AG09309 (cell line): ENCODE measurements around the gene DOCK9.

Source experiments
- DNase-seq: peaks from one replicate; pipeline ENCODE4 v3.0.0-alpha.2; 2010; ENCODE audit warnings: low read depth
- H3K4me3 ChIP-seq: 2 replicates; pipeline ENCODE4 v1.5.1; 2011; ENCODE audit warnings: mild to moderate bottlenecking, low read depth, low read length, moderate library complexity; ENCODE audit not compliant: control insufficient read depth
- CTCF ChIP-seq: IDR thresholded peaks from 2 replicates; pipeline ENCODE4 v1.5.1; 2011; ENCODE audit warnings: mild to moderate bottlenecking, low read depth, low read length, inconsistent platforms; ENCODE audit not compliant: insufficient read depth, control insufficient read depth; ENCODE audit errors: missing control alignments

DOCK9 gene

GRCh38 chr13:98846986-98847385 lies 130.9 kb downstream of the DOCK9 start:
- no peak for DNase-seq
- no peak overlapping the region for H3K4me3 ChIP-seq
- TF ChIP-seq CTCF: no peak

- TF ChIP-seq CTCF: no peak
- DNase-seq: no peak
- H3K4me3 ChIP-seq: no peak overlapping the region
Observed at GRCh38 chr13:98846521-98846920, 131.3 kb downstream of the DOCK9 start.

- no peak for DNase-seq
- TF ChIP-seq CTCF: no peak
- H3K4me3 ChIP-seq: no peak overlapping the region
Observed at GRCh38 chr13:98845742-98846141, 132.1 kb downstream of the DOCK9 start.

- no peak for TF ChIP-seq CTCF
- no peak for DNase-seq
- H3K4me3 ChIP-seq: no peak overlapping the region
Observed at GRCh38 chr13:98844021-98844420, 133.8 kb downstream of the DOCK9 start.

- DNase-seq: no peak
- TF ChIP-seq CTCF: no peak
- no peak overlapping the region for H3K4me3 ChIP-seq
Observed at GRCh38 chr13:98843482-98843877, 134.4 kb downstream of the DOCK9 start.

GRCh38 chr13:98842858-98843481 lies 134.9 kb downstream of the DOCK9 start:
- H3K4me3 ChIP-seq: no peak overlapping the region
- DNase-seq: peak; percentile 43
- peak; percentile 91 for TF ChIP-seq CTCF

- no peak overlapping the region for H3K4me3 ChIP-seq
- DNase-seq: no peak
- TF ChIP-seq CTCF: no peak
Observed at GRCh38 chr13:98842070-98842469, 135.8 kb downstream of the DOCK9 start.
